IPS-15b (cell line): ENCODE measurements around the gene INVS.
"Not testable (repeated sequence)": the region's sequence is repeated elsewhere in the genome, so short reads cannot be mapped to it uniquely, and the experiment has no call there.

Experiments
- H3K27me3 ChIP-seq: one replicate; pipeline ENCODE4 v1.6.1; 2013; ENCODE audit warnings: low read length; ENCODE audit not compliant: control insufficient read depth, insufficient read depth
- H3K36me3 ChIP-seq: one replicate; pipeline ENCODE4 v1.6.1; 2013; ENCODE audit warnings: low read length; ENCODE audit not compliant: control insufficient read depth, insufficient read depth
- H3K4me1 ChIP-seq: one replicate; pipeline ENCODE4 v1.6.1; 2013; ENCODE audit warnings: mild to moderate bottlenecking, low read length; ENCODE audit not compliant: control insufficient read depth, insufficient read depth
- H3K4me3 ChIP-seq: one replicate; pipeline ENCODE4 v1.5.1; 2013; ENCODE audit warnings: low read depth, low read length
- H3K9ac ChIP-seq: one replicate; pipeline ENCODE4 v1.6.1; 2013; ENCODE audit warnings: low read depth, mild to moderate bottlenecking, low read length
- H3K9me3 ChIP-seq: one replicate; pipeline ENCODE4 v1.6.1; 2013; ENCODE audit warnings: mild to moderate bottlenecking, low read length; ENCODE audit not compliant: control insufficient read depth, insufficient read depth

The INVS gene

GRCh38 chr9:100309992-100310391, 210.9 kb downstream of the INVS start:
- H3K36me3 ChIP-seq = no peaks in the 10 kb centered on the region
- no peak overlapping the region for H3K9ac ChIP-seq
- H3K9me3 ChIP-seq = no peaks in the 10 kb centered on the region
- no peaks in the 10 kb centered on the region for H3K27me3 ChIP-seq
- H3K4me3 ChIP-seq = no peak overlapping the region
- H3K4me1 ChIP-seq = peaks cover 2% of the 10 kb centered on the region

- Histone ChIP-seq H3K4me1 (no peaks in the 10 kb centered on the region), H3K9ac (no peak overlapping the region), H3K36me3 (no peaks in the 10 kb centered on the region), H3K9me3 (no peaks in the 10 kb centered on the region), H3K4me3 (no peak overlapping the region), H3K27me3 (no peaks in the 10 kb centered on the region)
These were observed 216.5 kb downstream of the INVS start for GRCh38 chr9:100315561-100315960.

- Histone ChIP-seq H3K27me3 (no peaks in the 10 kb centered on the region), H3K4me1 (no peaks in the 10 kb centered on the region), H3K36me3 (no peaks in the 10 kb centered on the region), H3K4me3 (no peak overlapping the region), H3K9me3 (no peaks in the 10 kb centered on the region), H3K9ac (no peak overlapping the region)
These were observed 218.7 kb downstream of the INVS start for GRCh38 chr9:100317706-100318105.

- Histone ChIP-seq H3K27me3 (no peaks in the 10 kb centered on the region), H3K9ac (no peak overlapping the region), H3K36me3 (peaks cover 2% of the 10 kb centered on the region), H3K4me3 (no peak overlapping the region), H3K4me1 (no peaks in the 10 kb centered on the region), H3K9me3 (no peaks in the 10 kb centered on the region)
These were observed 224.0 kb downstream of the INVS start for GRCh38 chr9:100322954-100323536.

- Histone ChIP-seq H3K27me3 (no peaks in the 10 kb centered on the region), H3K9ac (no peak overlapping the region), H3K36me3 (peaks cover 2% of the 10 kb centered on the region), H3K9me3 (no peaks in the 10 kb centered on the region), H3K4me3 (no peak overlapping the region), H3K4me1 (no peaks in the 10 kb centered on the region)
These were observed 225.7 kb downstream of the INVS start for GRCh38 chr9:100324594-100325200.

- not testable (repeated sequence) for H3K9ac ChIP-seq, H3K4me3 ChIP-seq, H3K36me3 ChIP-seq, H3K4me1 ChIP-seq, H3K9me3 ChIP-seq, H3K27me3 ChIP-seq
These were observed 239.7 kb downstream of the INVS start for GRCh38 chr9:100338736-100339135.

- Histone ChIP-seq H3K27me3 (no peaks in the 10 kb centered on the region), H3K4me3 (no peak overlapping the region), H3K36me3 (no peaks in the 10 kb centered on the region)
These were observed 241.2 kb downstream of the INVS start for GRCh38 chr9:100340224-100340623.

GRCh38 chr9:100341889-100342288, 242.8 kb downstream of the INVS start:
- H3K27me3 ChIP-seq = no peaks in the 10 kb centered on the region
- no peaks in the 10 kb centered on the region for H3K36me3 ChIP-seq

More at GRCh38 chr9:100340224-100340623, 241.2 kb downstream of the INVS start:
- Histone ChIP-seq H3K9me3 (no peaks in the 10 kb centered on the region), H3K4me1 (peaks cover 7% of the 10 kb centered on the region), H3K9ac (no peak overlapping the region)

GRCh38 chr9:100346836-100347235, 247.8 kb downstream of the INVS start:
- Histone ChIP-seq H3K36me3 (no peaks in the 10 kb centered on the region), H3K4me3 (no peak overlapping the region), H3K4me1 (peaks cover 21% of the 10 kb centered on the region), H3K9ac (no peak overlapping the region), H3K9me3 (no peaks in the 10 kb centered on the region), H3K27me3 (no peaks in the 10 kb centered on the region)

More at GRCh38 chr9:100341889-100342288, 242.8 kb downstream of the INVS start:
- no peaks in the 10 kb centered on the region for H3K9me3 ChIP-seq
- H3K4me1 ChIP-seq = peaks cover 7% of the 10 kb centered on the region
- no peak overlapping the region for H3K9ac ChIP-seq
- H3K4me3 ChIP-seq = no peak overlapping the region

- H3K4me3 ChIP-seq = peak overlapping the region; percentile 30
- H3K27me3 ChIP-seq = no peaks in the 10 kb centered on the region
- H3K36me3 ChIP-seq = no peaks in the 10 kb centered on the region
- no peaks in the 10 kb centered on the region for H3K9me3 ChIP-seq
- no peak overlapping the region for H3K9ac ChIP-seq
- peaks cover 19% of the 10 kb centered on the region for H3K4me1 ChIP-seq
These were observed 251.1 kb downstream of the INVS start for GRCh38 chr9:100350188-100350587.
